ENCODE results near the gene EFCAB8. TPM values are rescaled to one million over a fixed set of nuclear protein-coding genes. Genes with fewer than 3 reads are reported as not detected.
"Not testable (repeated sequence)": the region's sequence is repeated elsewhere in the genome, so short reads cannot be mapped to it uniquely, and the experiment has no call there.

EFCAB8 gene
- total RNA-seq, 1 experiment from 2014 or later = 0.09 TPM

- Histone ChIP-seq H2AK5ac (ENCODE audit: insufficient read length, low read length) (no peak overlapping the region), H4K20me1 (ENCODE audit: control insufficient read depth, insufficient read depth, insufficient read length) (no peaks in the 10 kb centered on the region), H3T11ph (ENCODE audit: low read length) (no peak overlapping the region), H2BK15ac (ENCODE audit: low read depth, low read length) (no peak overlapping the region), H2BK20ac (ENCODE audit: low read depth, low read length, poor library complexity, severe bottlenecking) (no peak overlapping the region), H3K9me3 (ENCODE audit: control insufficient read depth, low read depth, low read length) (no peaks in the 10 kb centered on the region), H3K23ac (ENCODE audit: insufficient read length, low read depth, low read length) (no peak overlapping the region), H3K4me1 (ENCODE audit: insufficient read depth, low read length) (no peaks in the 10 kb centered on the region), H3K9ac (ENCODE audit: extremely low read depth, insufficient read length, low read length) (no peak overlapping the region), H3K79me1 (ENCODE audit: insufficient read depth, low read depth, low read length, poor library complexity, severe bottlenecking) (no peaks in the 10 kb centered on the region), H4K5ac (ENCODE audit: insufficient read length, low read depth, low read length) (no peak overlapping the region), H2BK5ac (ENCODE audit: insufficient read length, low read length) (no peak overlapping the region), H3K79me2 (ENCODE audit: insufficient read depth, low read length) (no peaks in the 10 kb centered on the region), H3K18ac (ENCODE audit: insufficient read length, low read depth, low read length) (no peak overlapping the region), H3K4me2 (ENCODE audit: insufficient read depth, insufficient read length, low read length) (no peak overlapping the region), H2BK120ac (ENCODE audit: low read depth, low read length, poor library complexity, severe bottlenecking) (no peak overlapping the region), H3K56ac (ENCODE audit: insufficient read length, low read depth, low read length) (no peak overlapping the region), H4K91ac (ENCODE audit: insufficient read length, low read depth, low read length) (no peak overlapping the region), H3K14ac (ENCODE audit: insufficient read depth, low read length) (no peak overlapping the region), H3K23me2 (ENCODE audit: insufficient read length, low read depth, low read length, poor library complexity, severe bottlenecking) (no peaks in the 10 kb centered on the region), H3K4ac (ENCODE audit: low read depth, low read length) (no peak overlapping the region), H3K27me3 (ENCODE audit: insufficient read depth, low read length) (no peaks in the 10 kb centered on the region), H2BK12ac (ENCODE audit: insufficient read length, low read depth, low read length) (no peak overlapping the region), H4K8ac (replicated peaks; ENCODE audit: insufficient read length, low read depth, low read length) (no peak overlapping the region), H2AFZ (ENCODE audit: low read length) (no peak overlapping the region), H3K27ac (ENCODE audit: insufficient read length, low read depth, low read length) (no peak overlapping the region)
- no peak overlapping the region for H3K4me3 Mint-ChIP-seq
- TF ChIP-seq, protein P1, sequence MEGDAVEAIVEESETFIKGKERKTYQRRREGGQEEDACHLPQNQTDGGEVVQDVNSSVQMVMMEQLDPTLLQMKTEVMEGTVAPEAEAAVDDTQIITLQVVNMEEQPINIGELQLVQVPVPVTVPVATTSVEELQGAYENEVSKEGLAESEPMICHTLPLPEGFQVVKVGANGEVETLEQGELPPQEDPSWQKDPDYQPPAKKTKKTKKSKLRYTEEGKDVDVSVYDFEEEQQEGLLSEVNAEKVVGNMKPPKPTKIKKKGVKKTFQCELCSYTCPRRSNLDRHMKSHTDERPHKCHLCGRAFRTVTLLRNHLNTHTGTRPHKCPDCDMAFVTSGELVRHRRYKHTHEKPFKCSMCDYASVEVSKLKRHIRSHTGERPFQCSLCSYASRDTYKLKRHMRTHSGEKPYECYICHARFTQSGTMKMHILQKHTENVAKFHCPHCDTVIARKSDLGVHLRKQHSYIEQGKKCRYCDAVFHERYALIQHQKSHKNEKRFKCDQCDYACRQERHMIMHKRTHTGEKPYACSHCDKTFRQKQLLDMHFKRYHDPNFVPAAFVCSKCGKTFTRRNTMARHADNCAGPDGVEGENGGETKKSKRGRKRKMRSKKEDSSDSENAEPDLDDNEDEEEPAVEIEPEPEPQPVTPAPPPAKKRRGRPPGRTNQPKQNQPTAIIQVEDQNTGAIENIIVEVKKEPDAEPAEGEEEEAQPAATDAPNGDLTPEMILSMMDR (conservative IDR thresholded peaks at IDR 0.05) = no peak
- no CpG with 5 or more reads among the region's 2 CpGs for WGBS (ENCODE audit: extremely low coverage, insufficient read length, low lambda C conversion rate)
- H3K36me3 Mint-ChIP-seq (ENCODE audit: insufficient read depth in 1 of 3, low read depth in 3 of 3) = no peaks in the 10 kb centered on the region
- H3K27me3 Mint-ChIP-seq (ENCODE audit: low read depth) = no peaks in the 10 kb centered on the region
- no peak overlapping the region for H3K27ac Mint-ChIP-seq
- no peak for DNase-seq
- peaks cover 10 to 11% of the 10 kb centered on the region in 2 experiments for H3K4me1 Mint-ChIP-seq
- no peaks in the 10 kb centered on the region for H3K9me3 Mint-ChIP-seq
Measured at GRCh38 chr20:32869562-32869961, 10.8 kb downstream of the EFCAB8 start.

GRCh38 chr20:32870526-32870925, 11.8 kb downstream of the EFCAB8 start:
- H3K4me1 ChIP-seq (ENCODE audit: insufficient read depth, low read length); H3K4me2 ChIP-seq (ENCODE audit: insufficient read depth, insufficient read length, low read length); H3K56ac ChIP-seq (ENCODE audit: insufficient read length, low read depth, low read length); H3K23ac ChIP-seq (ENCODE audit: insufficient read length, low read depth, low read length); H3K14ac ChIP-seq (ENCODE audit: insufficient read depth, low read length); H3K9me3 Mint-ChIP-seq; H4K91ac ChIP-seq (ENCODE audit: insufficient read length, low read depth, low read length); H3K23me2 ChIP-seq (ENCODE audit: insufficient read length, low read depth, low read length, poor library complexity, severe bottlenecking); H3K27me3 ChIP-seq (ENCODE audit: insufficient read depth, low read length); H3K4ac ChIP-seq (ENCODE audit: low read depth, low read length); H2BK15ac ChIP-seq (ENCODE audit: low read depth, low read length); H3K18ac ChIP-seq (ENCODE audit: insufficient read length, low read depth, low read length); H2BK5ac ChIP-seq (ENCODE audit: insufficient read length, low read length); DNase-seq; H3K9me3 ChIP-seq (ENCODE audit: control insufficient read depth, low read depth, low read length); H3K27ac Mint-ChIP-seq; H3K4me3 Mint-ChIP-seq; H3K36me3 Mint-ChIP-seq (ENCODE audit: insufficient read depth in 1 of 3, low read depth in 3 of 3); H3K4me1 Mint-ChIP-seq; H2BK12ac ChIP-seq (ENCODE audit: insufficient read length, low read depth, low read length); H3K79me2 ChIP-seq (ENCODE audit: insufficient read depth, low read length); H3K27me3 Mint-ChIP-seq (ENCODE audit: low read depth); H3K9ac ChIP-seq (ENCODE audit: extremely low read depth, insufficient read length, low read length); H2BK20ac ChIP-seq (ENCODE audit: low read depth, low read length, poor library complexity, severe bottlenecking); H2AFZ ChIP-seq (ENCODE audit: low read length); H4K8ac ChIP-seq (replicated peaks; ENCODE audit: insufficient read length, low read depth, low read length); H4K20me1 ChIP-seq (ENCODE audit: control insufficient read depth, insufficient read depth, insufficient read length); H2BK120ac ChIP-seq (ENCODE audit: low read depth, low read length, poor library complexity, severe bottlenecking); H3K79me1 ChIP-seq (ENCODE audit: insufficient read depth, low read depth, low read length, poor library complexity, severe bottlenecking); H4K5ac ChIP-seq (ENCODE audit: insufficient read length, low read depth, low read length); H2AK5ac ChIP-seq (ENCODE audit: insufficient read length, low read length); H3K27ac ChIP-seq (ENCODE audit: insufficient read length, low read depth, low read length); H3T11ph ChIP-seq (ENCODE audit: low read length): not testable (repeated sequence)
- WGBS (ENCODE audit: extremely low coverage, insufficient read length, low lambda C conversion rate) = no CpG with 5 or more reads among the region's 3 CpGs

Data from H9 (cell line).